ACC112 (cell line): ENCODE measurements around the gene LSS.
"Not testable (repeated sequence)": the region's sequence is repeated elsewhere in the genome, so short reads cannot be mapped to it uniquely, and the experiment has no call there.

Experiments used
- H2AFZ ChIP-seq: fragments of 200-600 bp; sonication (generic); one replicate; pipeline ENCODE4 v1.6.0; 2017; ENCODE audit warnings: antibody characterized with exemption, low read length; ENCODE audit not compliant: unreplicated experiment
- H3K27ac ChIP-seq: fragments of 200-600 bp; sonication (generic); 2 replicates; pipeline ENCODE4 v1.5.1; 2014; ENCODE audit warnings: low read depth, mild to moderate bottlenecking, antibody characterized with exemption, low read length, moderate library complexity
- H3K27me3 ChIP-seq: fragments of 200-600 bp; sonication (generic); 2 replicates; pipeline ENCODE4 v1.6.1; 2014; ENCODE audit warnings: mild to moderate bottlenecking, antibody characterized with exemption, low read length, moderate library complexity, mixed read lengths; ENCODE audit not compliant: insufficient read depth
- H3K36me3 ChIP-seq: fragments of 200-600 bp; sonication (generic); 2 replicates; pipeline ENCODE4 v1.6.1; 2016; ENCODE audit warnings: mild to moderate bottlenecking, antibody characterized with exemption, low read length, moderate library complexity, mixed read lengths; ENCODE audit not compliant: insufficient read depth
- H3K4me1 ChIP-seq: fragments of 200-600 bp; sonication (generic); one replicate; pipeline ENCODE4 v1.6.1; 2016; ENCODE audit warnings: low read length, mixed read lengths; ENCODE audit not compliant: insufficient read depth, unreplicated experiment, control insufficient read depth
- H3K4me3 ChIP-seq: fragments of 200-600 bp; sonication (generic); 2 replicates; pipeline ENCODE4 v1.5.1; 2014; ENCODE audit warnings: mild to moderate bottlenecking, low read depth, low read length
- H3K79me2 ChIP-seq: fragments of 200-600 bp; sonication (generic); one replicate; pipeline ENCODE4 v1.6.0; 2016; ENCODE audit warnings: low read length; ENCODE audit not compliant: control insufficient read depth, unreplicated experiment, insufficient read depth

LSS gene

GRCh38 chr21:46202592-46203202, 25.9 kb downstream of the LSS start:
- H2AFZ ChIP-seq, result no peak overlapping the region
- no peaks in the 10 kb centered on the region for H3K4me1 ChIP-seq
- H3K79me2 ChIP-seq, result no peaks in the 10 kb centered on the region
- no peak overlapping the region for H3K4me3 ChIP-seq
- H3K27me3 ChIP-seq, result no peaks in the 10 kb centered on the region
- H3K36me3 ChIP-seq, result peaks cover 11% of the 10 kb centered on the region
- no peak overlapping the region for H3K27ac ChIP-seq

DNA sequence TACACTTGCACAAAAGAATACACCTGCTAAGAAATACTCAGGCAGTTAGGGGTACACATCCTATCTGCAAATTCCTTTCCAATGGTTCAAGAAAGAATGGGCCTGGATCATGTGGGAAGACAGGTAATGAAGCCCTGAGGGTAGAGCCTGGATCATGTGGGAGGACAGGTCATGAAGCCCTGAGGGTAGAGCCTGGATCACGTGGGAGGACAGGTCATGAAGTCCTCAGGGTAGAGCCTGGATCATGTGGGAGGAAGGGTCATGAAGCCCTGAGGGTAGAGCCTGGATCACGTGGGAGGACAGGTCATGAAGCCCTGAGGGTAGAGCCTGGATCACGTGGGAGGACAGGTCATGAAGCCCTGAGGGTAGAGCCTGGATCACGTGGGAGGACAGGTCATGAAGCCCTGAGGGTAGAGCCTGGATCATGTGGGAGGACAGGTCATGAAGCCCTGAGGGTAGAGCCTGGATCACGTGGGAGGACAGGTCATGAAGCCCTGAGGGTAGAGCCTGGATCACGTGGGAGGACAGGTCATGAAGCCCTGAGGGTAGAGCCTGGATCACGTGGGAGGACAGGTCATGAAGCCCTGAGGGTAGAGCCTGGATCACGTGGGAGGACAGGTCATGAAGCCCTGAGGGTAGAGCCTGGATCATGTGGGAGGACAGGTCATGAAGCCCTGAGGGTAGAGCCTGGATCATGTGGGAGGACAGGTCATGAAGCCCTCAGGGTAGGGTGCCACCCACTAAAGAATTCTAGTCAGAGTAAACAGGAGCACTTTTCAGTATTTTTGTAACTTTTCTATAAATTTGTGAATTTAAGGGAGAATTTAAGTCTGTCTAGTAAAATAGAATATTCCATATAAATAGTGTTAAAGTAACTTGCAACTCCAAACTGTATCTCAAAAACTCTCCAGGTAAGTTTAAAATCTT, 27.4 kb downstream of the LSS start:
- not testable (repeated sequence) for H3K4me1 ChIP-seq, H2AFZ ChIP-seq, H3K27ac ChIP-seq, H3K4me3 ChIP-seq, H3K79me2 ChIP-seq, H3K27me3 ChIP-seq
- peaks cover 16% of the 10 kb centered on the region for H3K36me3 ChIP-seq

GRCh38 chr21:46199436-46200373, 28.9 kb downstream of the LSS start:
- Histone ChIP-seq H3K79me2 (no peaks in the 10 kb centered on the region), H3K4me3 (no peak overlapping the region), H3K27ac (no peak overlapping the region), H2AFZ (no peak overlapping the region), H3K27me3 (no peaks in the 10 kb centered on the region), H3K4me1 (no peaks in the 10 kb centered on the region), H3K36me3 (peaks cover 16% of the 10 kb centered on the region)

- peaks cover 27% of the 10 kb centered on the region for H3K36me3 ChIP-seq
These were observed 31.8 kb downstream of the LSS start for GRCh38 chr21:46196733-46197132.

GRCh38 chr21:46195595-46196195, 32.9 kb downstream of the LSS start:
- H3K79me2 ChIP-seq, result no peaks in the 10 kb centered on the region
- peaks cover 10% of the 10 kb centered on the region for H3K4me1 ChIP-seq
- H3K4me3 ChIP-seq, result no peak overlapping the region
- H2AFZ ChIP-seq, result no peak overlapping the region
- H3K27me3 ChIP-seq, result no peaks in the 10 kb centered on the region
- no peak overlapping the region for H3K27ac ChIP-seq
- peaks cover 27% of the 10 kb centered on the region for H3K36me3 ChIP-seq

More at GRCh38 chr21:46196733-46197132, 31.8 kb downstream of the LSS start:
- Histone ChIP-seq H3K4me1 (peaks cover under 1% of the 10 kb centered on the region), H3K4me3 (no peak overlapping the region), H3K27ac (no peak overlapping the region), H3K27me3 (no peaks in the 10 kb centered on the region), H2AFZ (no peak overlapping the region), H3K79me2 (no peaks in the 10 kb centered on the region)

- Histone ChIP-seq H2AFZ (no peak overlapping the region), H3K4me3 (no peak overlapping the region), H3K4me1 (peaks cover 16% of the 10 kb centered on the region), H3K27me3 (no peaks in the 10 kb centered on the region), H3K36me3 (peaks cover 26% of the 10 kb centered on the region), H3K79me2 (no peaks in the 10 kb centered on the region), H3K27ac (no peak overlapping the region)
These were observed 33.9 kb downstream of the LSS start for GRCh38 chr21:46194374-46195334.

DNA sequence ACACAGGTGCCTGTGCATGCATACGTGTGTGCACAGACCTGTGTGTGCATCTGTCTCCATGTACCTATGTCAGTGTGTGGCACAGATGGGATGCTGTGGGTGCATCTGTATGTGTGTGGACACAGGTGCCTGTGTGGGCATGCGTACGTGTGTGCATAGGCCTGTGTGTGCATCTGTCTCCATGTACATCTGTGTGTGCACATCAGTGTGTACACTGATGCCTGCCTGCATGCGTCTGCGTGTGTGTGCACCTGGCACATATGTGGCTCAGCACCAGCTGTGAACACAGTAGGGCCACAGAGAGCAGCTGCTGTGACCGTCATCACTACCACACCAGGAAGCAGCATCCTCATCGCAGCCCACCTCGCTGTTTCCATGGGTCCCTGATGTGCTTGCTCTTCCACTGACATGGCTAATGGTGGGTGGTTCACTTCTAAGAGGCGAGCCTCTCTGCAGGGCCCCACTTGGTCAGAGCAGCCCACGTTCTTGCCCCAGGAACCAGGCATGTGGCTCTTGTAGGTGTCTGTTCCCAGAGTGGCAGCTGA, 34.7 kb downstream of the LSS start:
- H3K4me1 ChIP-seq, result peaks cover 23% of the 10 kb centered on the region
- H2AFZ ChIP-seq, result no peak overlapping the region
- no peak overlapping the region for H3K27ac ChIP-seq
- H3K4me3 ChIP-seq, result no peak overlapping the region
- H3K36me3 ChIP-seq, result peaks cover 20% of the 10 kb centered on the region; the same call in 1 of the 2 replicates
- no peaks in the 10 kb centered on the region for H3K79me2 ChIP-seq
- H3K27me3 ChIP-seq, result no peaks in the 10 kb centered on the region

GRCh38 chr21:46191686-46192575, 36.6 kb downstream of the LSS start:
- H3K79me2 ChIP-seq, result no peaks in the 10 kb centered on the region
- H3K4me3 ChIP-seq, result no peak overlapping the region
- H3K27me3 ChIP-seq, result no peaks in the 10 kb centered on the region
- H3K4me1 ChIP-seq, result peaks cover 36% of the 10 kb centered on the region
- H2AFZ ChIP-seq, result no peak overlapping the region
- H3K36me3 ChIP-seq, result peaks cover 19% of the 10 kb centered on the region; the same call in 1 of the 2 replicates
- H3K27ac ChIP-seq, result no peak overlapping the region
